Epidermal melanocyte (primary cell): ENCODE results near the gene PCDHGB3.

Experiments
- DNase-seq: peaks from one replicate; pipeline ENCODE4 v3.0.0; 2011; ENCODE audit warnings: low spot score; ENCODE audit not compliant: insufficient read length

Gene PCDHGB3

GRCh38 chr5:141419074-141419880, 49.2 kb downstream of the PCDHGB3 start:
- no peak for DNase-seq

GRCh38 chr5:141420855-141421488, 50.9 kb downstream of the PCDHGB3 start, which contains the start of gene PCDHGA11:
Gene PCDHGA11, plus strand, starts transcription at chr5:141421051. Its CDS starts 177 bp downstream, at chr5:141421228.
- DNase-seq = no peak

GRCh38 chr5:141421489-141421855, 51.4 kb downstream of the PCDHGB3 start:
- no peak for DNase-seq
